ENCODE data around the gene KCNT1.
"Not testable (repeated sequence)": the region's sequence is repeated elsewhere in the genome, so short reads cannot be mapped to it uniquely, and the experiment has no call there.

Gene KCNT1

DNA sequence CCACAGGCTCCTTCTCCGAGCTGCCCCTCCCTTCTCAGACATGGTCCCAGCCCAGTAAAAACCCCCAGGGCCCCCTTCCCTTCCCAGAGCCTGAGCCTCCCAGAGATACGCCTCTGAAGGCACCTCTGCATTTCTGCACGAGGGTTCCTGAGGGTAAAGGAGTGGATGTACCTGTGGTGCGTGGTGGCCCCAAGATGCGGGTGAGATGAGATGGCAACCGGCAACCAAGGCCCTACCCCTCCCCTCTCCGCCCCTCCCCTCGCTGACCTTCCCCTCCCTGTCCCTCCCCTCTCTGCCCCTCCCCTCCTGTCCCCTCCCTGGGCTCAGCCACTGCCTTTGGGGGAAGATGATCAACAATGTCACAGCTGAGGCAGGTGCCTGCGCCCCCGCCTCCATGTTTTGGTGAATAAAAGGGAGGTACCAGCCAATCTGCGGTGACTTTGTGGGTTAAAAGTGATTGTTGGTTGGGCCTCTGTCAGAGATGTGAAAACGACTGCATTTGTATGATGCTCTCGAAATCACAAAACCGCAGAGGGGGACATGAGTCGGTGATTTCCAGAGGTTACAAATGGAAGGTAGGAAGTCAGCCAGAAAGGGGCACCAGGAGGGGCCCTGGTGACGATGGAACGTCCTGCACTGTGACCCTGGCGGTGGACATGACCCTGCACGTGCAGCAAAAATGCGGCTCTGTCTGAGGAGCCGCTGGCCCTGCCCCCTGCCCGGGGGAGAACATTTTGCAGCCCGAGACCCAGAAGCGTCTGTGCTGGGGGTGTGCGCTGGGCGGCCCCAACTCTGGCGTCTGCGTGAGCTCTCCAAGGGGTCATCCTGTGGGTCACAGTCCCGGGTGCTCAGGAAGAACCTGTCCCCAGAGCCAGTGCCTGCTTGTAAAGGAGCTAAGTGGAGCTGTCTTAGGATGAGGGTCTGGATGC lies 35.2 kb upstream of the KCNT1 start:
- in situ Hi-C loops (cut with HindIII; ENCODE audit: low sequenced_read_pairs): no loop called here
- no peak for DNase-seq (ENCODE audit: low read depth)
- TF ChIP-seq, protein P1, sequence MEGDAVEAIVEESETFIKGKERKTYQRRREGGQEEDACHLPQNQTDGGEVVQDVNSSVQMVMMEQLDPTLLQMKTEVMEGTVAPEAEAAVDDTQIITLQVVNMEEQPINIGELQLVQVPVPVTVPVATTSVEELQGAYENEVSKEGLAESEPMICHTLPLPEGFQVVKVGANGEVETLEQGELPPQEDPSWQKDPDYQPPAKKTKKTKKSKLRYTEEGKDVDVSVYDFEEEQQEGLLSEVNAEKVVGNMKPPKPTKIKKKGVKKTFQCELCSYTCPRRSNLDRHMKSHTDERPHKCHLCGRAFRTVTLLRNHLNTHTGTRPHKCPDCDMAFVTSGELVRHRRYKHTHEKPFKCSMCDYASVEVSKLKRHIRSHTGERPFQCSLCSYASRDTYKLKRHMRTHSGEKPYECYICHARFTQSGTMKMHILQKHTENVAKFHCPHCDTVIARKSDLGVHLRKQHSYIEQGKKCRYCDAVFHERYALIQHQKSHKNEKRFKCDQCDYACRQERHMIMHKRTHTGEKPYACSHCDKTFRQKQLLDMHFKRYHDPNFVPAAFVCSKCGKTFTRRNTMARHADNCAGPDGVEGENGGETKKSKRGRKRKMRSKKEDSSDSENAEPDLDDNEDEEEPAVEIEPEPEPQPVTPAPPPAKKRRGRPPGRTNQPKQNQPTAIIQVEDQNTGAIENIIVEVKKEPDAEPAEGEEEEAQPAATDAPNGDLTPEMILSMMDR (IDR thresholded peaks at IDR 0.05; ENCODE audit: low read depth, low read length, missing control alignments): no peak
- no peak overlapping the region for H3K4me3 ChIP-seq (ENCODE audit: low read depth, low read length)

DNA sequence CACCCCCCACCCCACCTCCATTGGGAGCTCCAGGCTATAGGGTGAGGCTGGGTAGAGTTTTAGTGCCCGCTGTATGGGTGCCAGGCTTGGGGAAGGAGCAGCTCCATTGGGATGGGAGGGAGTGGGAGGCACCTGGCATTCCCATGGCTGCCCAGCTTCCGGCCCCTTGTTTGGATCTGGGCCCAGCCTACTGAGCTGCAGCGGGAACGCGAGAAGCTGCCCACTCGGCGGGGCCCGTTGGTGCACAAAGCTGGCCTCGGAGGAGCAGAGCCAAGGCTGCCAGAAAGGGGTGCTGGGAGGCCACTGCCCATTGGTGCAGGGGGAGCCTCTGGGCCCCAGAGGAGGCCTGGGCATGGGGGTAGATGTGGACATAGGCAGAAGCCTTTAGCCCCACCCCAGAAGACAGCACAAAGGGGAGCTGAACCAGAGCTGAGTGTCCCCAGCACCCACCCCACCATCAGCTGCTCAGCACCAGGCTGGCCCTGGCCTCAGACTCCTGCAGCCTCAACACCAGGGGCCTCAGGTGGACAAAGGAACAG lies 34.5 kb upstream of the KCNT1 start:
- no peak for DNase-seq (ENCODE audit: low read depth)
- no peak overlapping the region for H3K4me3 ChIP-seq (ENCODE audit: low read depth, low read length)
- TF ChIP-seq, protein P1 (IDR thresholded peaks at IDR 0.05; ENCODE audit: low read depth, low read length, missing control alignments): no peak
- in situ Hi-C loops (cut with HindIII; ENCODE audit: low sequenced_read_pairs): no loop called here

DNA sequence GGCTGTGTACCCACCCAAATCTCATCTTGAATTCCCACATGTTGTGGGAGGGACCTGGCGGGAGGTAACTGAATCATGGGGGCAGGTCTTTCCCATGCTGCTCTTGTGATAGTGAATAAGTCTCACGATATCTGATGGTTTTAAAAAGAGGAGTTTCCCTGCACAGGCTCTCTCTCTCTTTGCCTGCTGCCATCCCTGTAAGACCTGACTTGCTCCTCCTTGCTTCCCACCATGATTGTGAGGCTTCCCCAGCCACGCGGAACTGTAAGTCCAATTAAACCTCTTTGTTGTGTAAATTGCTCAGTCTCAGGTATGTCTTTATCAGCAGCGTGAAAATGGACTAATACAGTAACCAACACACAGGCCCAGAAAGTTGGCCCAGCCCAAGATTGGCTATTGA lies 33.0 kb upstream of the KCNT1 start:
- not testable (repeated sequence) for DNase-seq (ENCODE audit: low read depth)

DNA sequence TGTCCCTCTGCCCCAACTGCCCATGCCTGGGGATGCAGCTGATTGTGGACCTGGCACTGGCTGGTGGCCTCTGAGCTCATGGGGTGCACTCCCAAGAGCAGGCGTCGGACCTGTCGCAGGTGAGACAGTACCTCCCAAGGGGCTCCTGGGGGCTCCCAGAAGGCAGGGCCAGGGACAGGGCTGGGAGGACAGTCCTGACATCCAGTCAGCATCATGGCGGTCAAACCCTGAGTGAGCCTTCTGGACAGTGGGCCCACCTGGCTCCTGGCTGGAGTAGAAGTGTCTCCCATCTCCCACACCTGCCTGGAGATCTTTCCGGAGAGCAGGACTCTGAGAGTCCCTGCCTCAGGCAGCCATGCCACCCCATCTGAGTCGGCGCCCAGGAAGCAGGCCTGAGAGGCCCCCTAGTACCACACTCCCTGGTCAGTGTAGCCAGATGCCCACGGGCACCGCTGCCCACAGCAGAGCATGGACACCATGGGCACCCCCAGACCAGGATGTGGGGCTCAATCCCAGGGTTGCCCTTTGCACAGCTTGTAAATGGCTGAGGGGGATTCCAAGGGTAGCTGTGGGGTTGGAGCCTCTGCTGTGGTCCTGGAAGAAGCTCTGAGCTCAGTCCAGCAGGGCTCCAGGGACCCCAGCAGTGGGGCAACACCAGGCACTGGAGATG lies 32.2 kb upstream of the KCNT1 start:
- TF ChIP-seq, protein P1 (IDR thresholded peaks at IDR 0.05; ENCODE audit: low read depth, low read length, missing control alignments): no peak
- in situ Hi-C loops (cut with HindIII; ENCODE audit: low sequenced_read_pairs): no loop called here
- no peak overlapping the region for H3K4me3 ChIP-seq (ENCODE audit: low read depth, low read length)
- no peak for DNase-seq (ENCODE audit: low read depth)

More for the DNA sequence above, 33.0 kb upstream of the KCNT1 start:
- H3K4me3 ChIP-seq (ENCODE audit: low read depth, low read length); in situ Hi-C loops (cut with HindIII; ENCODE audit: low sequenced_read_pairs): not testable (repeated sequence)

DNA sequence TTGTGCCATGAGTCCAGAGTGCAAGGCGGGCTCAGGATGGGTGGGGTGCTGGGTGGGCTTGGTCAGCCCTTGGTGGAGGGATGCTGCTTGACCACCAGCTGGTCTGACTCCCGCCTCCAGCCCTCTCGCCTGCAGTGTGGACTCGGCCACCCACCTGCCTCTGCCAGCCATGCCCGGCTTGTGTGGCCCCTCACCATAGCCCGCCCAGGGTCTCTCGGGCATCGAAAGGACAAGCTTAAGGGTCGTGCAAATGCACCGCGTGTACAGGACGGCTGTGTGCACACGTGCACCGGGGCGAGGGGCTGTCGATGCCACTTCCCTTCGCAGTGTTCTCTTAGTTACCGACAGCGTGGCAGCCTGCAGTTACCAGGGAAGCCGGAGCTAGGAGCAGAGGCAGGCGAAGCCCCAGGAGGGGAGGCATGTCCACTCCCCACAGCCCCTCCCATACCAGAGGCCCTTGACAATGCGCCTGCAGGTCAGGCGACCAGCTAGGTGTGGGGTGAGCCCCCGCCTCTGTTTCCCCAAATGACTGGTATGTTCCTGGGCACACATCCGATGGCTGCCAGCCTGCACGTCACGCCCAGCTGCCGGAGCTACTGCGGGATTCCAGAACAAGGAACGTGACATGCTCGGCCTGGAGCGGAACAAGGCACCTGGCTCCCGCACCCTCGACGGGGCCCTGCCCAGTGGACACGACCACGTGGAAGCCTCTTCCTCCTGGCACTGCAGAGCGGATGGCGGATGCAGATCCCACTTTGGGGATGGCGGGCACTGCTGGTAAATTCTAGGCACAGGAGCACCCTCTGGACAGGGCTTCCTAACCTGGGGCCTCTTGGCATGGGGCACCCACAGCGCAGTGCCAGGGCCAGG lies 31.0 kb upstream of the KCNT1 start:
- in situ Hi-C loops (cut with HindIII; ENCODE audit: low sequenced_read_pairs): no loop called here
- no peak overlapping the region for H3K4me3 ChIP-seq (ENCODE audit: low read depth, low read length)
- TF ChIP-seq, protein P1 (IDR thresholded peaks at IDR 0.05; ENCODE audit: low read depth, low read length, missing control alignments): no peak
- no peak for DNase-seq (ENCODE audit: low read depth)

DNA sequence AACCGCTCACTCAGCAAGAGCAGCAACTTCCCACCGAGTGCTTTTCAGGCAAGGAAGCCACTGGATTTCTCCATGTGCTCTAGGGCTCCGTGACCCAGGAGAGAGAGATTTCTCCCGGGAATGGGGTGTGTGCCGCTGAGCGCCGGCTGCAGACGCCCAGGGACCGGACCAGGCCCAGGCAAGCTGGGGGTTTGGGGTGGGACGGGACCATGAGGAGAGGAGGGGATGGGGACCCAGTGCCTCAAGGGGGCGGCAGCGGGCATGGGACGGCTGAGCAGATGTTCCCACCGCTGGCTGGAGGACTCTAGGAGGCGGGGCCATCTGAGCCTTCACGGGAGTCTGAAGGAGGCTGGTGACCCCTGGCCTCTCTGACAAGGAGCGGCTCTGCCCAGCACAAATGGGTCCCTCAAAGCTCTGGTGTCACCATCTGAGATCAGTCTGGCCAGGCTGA lies 30.4 kb upstream of the KCNT1 start:
- TF ChIP-seq, protein P1 (IDR thresholded peaks at IDR 0.05; ENCODE audit: low read depth, low read length, missing control alignments): no peak
- in situ Hi-C loops (cut with HindIII; ENCODE audit: low sequenced_read_pairs): no loop called here
- DNase-seq (ENCODE audit: low read depth): no peak
- H3K4me3 ChIP-seq (ENCODE audit: low read depth, low read length): no peak overlapping the region

DNA sequence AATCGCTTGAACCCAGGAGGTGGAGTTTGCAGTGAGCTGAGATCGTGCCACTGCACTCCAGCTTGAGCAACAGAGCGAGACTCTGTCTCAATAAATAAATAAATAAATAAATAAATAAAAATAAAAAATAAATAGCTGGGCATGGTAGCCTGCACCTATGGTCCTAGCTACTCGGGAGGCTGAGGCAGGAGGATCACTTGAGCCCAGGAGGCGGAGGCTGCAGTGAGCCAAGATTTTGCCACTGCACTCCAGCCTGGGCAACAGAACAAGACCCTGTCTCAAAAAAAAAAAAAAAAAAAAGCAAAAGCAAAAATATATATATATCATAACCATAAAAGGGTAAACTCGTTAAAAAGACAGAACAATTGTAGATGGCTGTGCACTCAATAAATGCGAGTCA lies 29.2 kb upstream of the KCNT1 start:
- H3K4me3 ChIP-seq (ENCODE audit: low read depth, low read length); DNase-seq (ENCODE audit: low read depth); in situ Hi-C loops (cut with HindIII; ENCODE audit: low sequenced_read_pairs): not testable (repeated sequence)

Data from astrocyte of the cerebellum (primary cell).